RWPE2 (cell line): Measurements from ENCODE around the gene ABL1.

ENCODE experiments used
- ATAC-seq: fragments of 200-7000 bp; cut with Tn5 transposase; 3 replicates; pipeline ENCODE4 v1.9.1; 2021; ENCODE audit warnings: low read depth
- DNase-seq: peaks from one replicate; pipeline ENCODE4 v3.0.0-alpha.2; 2020; ENCODE audit warnings: low spot score
- H3K27ac ChIP-seq: fragments of 450-650 bp; 2 replicates; pipeline ENCODE4 v1.5.1; 2017; ENCODE audit warnings: mild to moderate bottlenecking; ENCODE audit not compliant: poor library complexity, severe bottlenecking
- H3K27me3 ChIP-seq: fragments of 250-450 bp; sonication (Bioruptor Pico); 2 replicates; pipeline ENCODE4 v1.5.1; 2021; ENCODE audit warnings: mild to moderate bottlenecking, moderate library complexity; ENCODE audit not compliant: insufficient read depth, poor library complexity, severe bottlenecking
- H3K36me3 ChIP-seq: fragments of 250-450 bp; sonication (Bioruptor Pico); 2 replicates; pipeline ENCODE4 v1.5.1; 2020; ENCODE audit warnings: low read depth, mild to moderate bottlenecking, moderate library complexity
- H3K4me1 ChIP-seq: fragments of 250-450 bp; sonication (Bioruptor Pico); 2 replicates; pipeline ENCODE4 v1.5.1; 2021; ENCODE audit warnings: mild to moderate bottlenecking, moderate library complexity; ENCODE audit not compliant: insufficient read depth, poor library complexity, severe bottlenecking
- H3K4me3 ChIP-seq: fragments of 250-450 bp; sonication (Bioruptor Pico); 2 replicates; pipeline ENCODE4 v1.5.1; 2021; ENCODE audit warnings: mild to moderate bottlenecking, moderate library complexity; ENCODE audit not compliant: severe bottlenecking
- H3K9me3 ChIP-seq: fragments of 250-450 bp; sonication (Bioruptor Pico); 2 replicates; pipeline ENCODE4 v1.5.1; 2021; ENCODE audit warnings: mild to moderate bottlenecking, moderate library complexity; ENCODE audit not compliant: severe bottlenecking
- CTCF ChIP-seq: fragments of 450-650 bp; IDR thresholded peaks from one replicate; pipeline ENCODE4 v1.5.1; 2017; ENCODE audit warnings: mild to moderate bottlenecking, moderate library complexity; ENCODE audit not compliant: poor library complexity, severe bottlenecking

ABL1 gene

GRCh38 chr9:130925050-130925678 lies 90.1 kb downstream of the ABL1 start:
- peaks cover 20% of the 10 kb centered on the region for H3K4me1 ChIP-seq
- H3K27ac ChIP-seq, result no peak overlapping the region
- no peak overlapping the region for H3K4me3 ChIP-seq
- no peaks in the 10 kb centered on the region for H3K27me3 ChIP-seq
- H3K9me3 ChIP-seq, result no peaks in the 10 kb centered on the region
- DNase-seq (no peak), ATAC-seq (no peak)
- H3K36me3 ChIP-seq, result no peaks in the 10 kb centered on the region
- TF ChIP-seq CTCF, result no peak

GRCh38 chr9:130927338-130927737 lies 92.3 kb downstream of the ABL1 start:
- peaks cover 2% of the 10 kb centered on the region for H3K9me3 ChIP-seq
- H3K4me1 ChIP-seq, result peaks cover 31% of the 10 kb centered on the region
- peak overlapping the region; percentile 92 for H3K27ac ChIP-seq
- DNase-seq, result no peak
- no peaks in the 10 kb centered on the region for H3K36me3 ChIP-seq
- ATAC-seq, result no peak
- TF ChIP-seq CTCF, result no peak
- H3K27me3 ChIP-seq, result no peaks in the 10 kb centered on the region
- H3K4me3 ChIP-seq, result no peak overlapping the region

GRCh38 chr9:130927995-130928900 lies 93.2 kb downstream of the ABL1 start:
- Histone ChIP-seq H3K36me3 (no peaks in the 10 kb centered on the region), H3K4me1 (peaks cover 38% of the 10 kb centered on the region), H3K27me3 (no peaks in the 10 kb centered on the region), H3K27ac (peak overlapping the region; percentile 92), H3K4me3 (no peak overlapping the region), H3K9me3 (peaks cover 2% of the 10 kb centered on the region)
- ATAC-seq (peak; percentile 86), DNase-seq (peak; percentile 88)
- TF ChIP-seq CTCF, result no peak

- ATAC-seq, result no peak
- H3K36me3 ChIP-seq, result no peaks in the 10 kb centered on the region
Measured at GRCh38 chr9:130929571-130930038, 94.6 kb downstream of the ABL1 start.

More at GRCh38 chr9:130929571-130930038, 94.6 kb downstream of the ABL1 start:
- Histone ChIP-seq H3K4me1 (peaks cover 38% of the 10 kb centered on the region), H3K27me3 (no peaks in the 10 kb centered on the region), H3K4me3 (no peak overlapping the region), H3K27ac (peak overlapping the region; percentile 92), H3K9me3 (peaks cover 2% of the 10 kb centered on the region)
- no peak for DNase-seq
- no peak for TF ChIP-seq CTCF
